Upper lobe of left lung (tissue), 6 donors: ENCODE measurements around the gene URGCP. TPM values are rescaled to one million over a fixed set of nuclear protein-coding genes. Genes with fewer than 3 reads are reported as not detected.

Experiments used
- ATAC-seq, 2 donors: fragments of 200-7000 bp; cut with Tn5 transposase; one replicate each; pipeline ENCODE4 v1.9.1; 2022; ENCODE audit warnings: mild to moderate bottlenecking in 2 of 2, moderate library complexity in 2 of 2; ENCODE audit not compliant: low FRiP score in 2 of 2
- DNase-seq, 2 donors: peaks; one replicate each; pipeline ENCODE4 v3.0.0-alpha.2; 2019 to 2020
- H3K27ac ChIP-seq, 4 donors: fragments of 200-600 bp; sonication (generic); one replicate each; pipeline ENCODE4 v1.5.1; 2016 to 2019
- H3K27me3 ChIP-seq, 4 donors: fragments of 200-600 bp; sonication (generic); one replicate each; pipeline ENCODE4 v1.5.1; 2017 to 2019
- H3K36me3 ChIP-seq, 4 donors: fragments of 200-600 bp; sonication (generic); one replicate each; pipeline ENCODE4 v1.5.1; 2016 to 2019
- H3K4me1 ChIP-seq, 4 donors: fragments of 200-600 bp; sonication (generic); one replicate each; pipeline ENCODE4 v1.5.1; 2018 to 2019
- H3K4me3 ChIP-seq, 4 donors: fragments of 200-600 bp; sonication (generic); one replicate each; pipeline ENCODE4 v1.5.1; 2017 to 2019; ENCODE audit warnings: mild to moderate bottlenecking in 2 of 4, moderate library complexity in 1 of 4
- H3K9me3 ChIP-seq, 4 donors: fragments of 200-600 bp; sonication (generic); one replicate each; pipeline ENCODE4 v1.5.1; 2018 to 2019
- CTCF ChIP-seq, 6 experiments: fragments of 450-650 bp in 4 of 6; fragments of 200-600 bp in 2 of 6; sonication (generic) in 2 of 6; IDR thresholded peaks; one replicate each; pipeline ENCODE4 v1.5.1; 2016 to 2019; ENCODE audit warnings: antibody characterized with exemption in 6 of 6
- EP300 ChIP-seq, 4 donors: sonication (generic); formaldehyde crosslinking; IDR thresholded peaks; one replicate each; pipeline ENCODE4 v1.5.1; 2017; ENCODE audit warnings: antibody characterized with exemption in 4 of 4, control low read depth in 2 of 4
- POLR2A ChIP-seq, 4 donors: fragments of 450-650 bp; IDR thresholded peaks; one replicate each; pipeline ENCODE4 v1.5.1; 2016 to 2017; ENCODE audit warnings: antibody characterized with exemption in 4 of 4, mild to moderate bottlenecking in 2 of 4
- POLR2AphosphoS5 ChIP-seq, 2 donors: sonication (generic); formaldehyde crosslinking; IDR thresholded peaks; one replicate each; pipeline ENCODE4 v1.5.1; 2017; ENCODE audit warnings: antibody characterized with exemption in 2 of 2
- WGBS, 2 donors: methylation state at CpG; one replicate each; pipeline ENCODE4 v1.1.5; 2017 to 2018; 5-methylcytosine and 5-hydroxymethylcytosine counted together
- total RNA-seq, 6 donors: library from RNA; depleted of rRNA in 4 of 6; stranded (reverse); fragments of >200 nt in 4 of 6; gene quantifications; one replicate each; pipeline versions ENCODE4 v1.1.0 to v1.2.1, GENCODE V29; 2016 to 2021
- donor health status: DM: no; HTN: no; CAD: no; lungs with moderate emphysema.
- donor health status: DM: no; HTN: yes; CAD: no; lungs with severe emphysema.

URGCP gene
- total RNA-seq, 6 donors from 2014 or later: 24.1 to 31.4 (median 29.4) TPM

GRCh38 chr7:43871064-43871463, 35.3 kb downstream of the URGCP start:
- TF ChIP-seq CTCF (IDR thresholded peaks at IDR 0.05) (no peak), POLR2AphosphoS5 (IDR thresholded peaks at IDR 0.05) (no peak), EP300 (IDR thresholded peaks at IDR 0.05) (no peak)
- no peaks in the 10 kb centered on the region for H3K9me3 ChIP-seq
- DNase-seq (no peak), ATAC-seq (no peak)
- H3K4me1 ChIP-seq: peaks cover 13 to 30% (median 15%) of the 10 kb centered on the region in 4 donors
- H3K27ac ChIP-seq: no peak overlapping the region
- 90 to 92% methylated on average over 3 of the region's 3 CpGs for WGBS, 2 donors
- H3K4me3 ChIP-seq: no peak overlapping the region
- peaks cover 0 to 26% (median 11%) of the 10 kb centered on the region in 4 donors for H3K36me3 ChIP-seq
- H3K27me3 ChIP-seq: no peaks in the 10 kb centered on the region

- Histone ChIP-seq H3K36me3 (peaks cover 0 to 24% (median 10%) of the 10 kb centered on the region in 4 donors), H3K4me3 (no peak overlapping the region), H3K9me3 (no peaks in the 10 kb centered on the region), H3K4me1 (peaks cover 13 to 30% (median 15%) of the 10 kb centered on the region in 4 donors), H3K27me3 (no peaks in the 10 kb centered on the region), H3K27ac (peak overlapping the region in 3 of 4 donors; percentile 81 to 92 (median 83))
- ATAC-seq (no peak), DNase-seq (no peak)
- TF ChIP-seq EP300 (IDR thresholded peaks at IDR 0.05) (no peak), POLR2A (IDR thresholded peaks at IDR 0.05) (no peak), POLR2AphosphoS5 (IDR thresholded peaks at IDR 0.05) (no peak), CTCF (IDR thresholded peaks at IDR 0.05) (no peak)
- WGBS, 2 donors: 68 to 84% methylated on average over 4 of the region's 4 CpGs
Measured at GRCh38 chr7:43870316-43870715, 36.1 kb downstream of the URGCP start.

GRCh38 chr7:43869867-43870240, 36.5 kb downstream of the URGCP start:
- Histone ChIP-seq H3K36me3 (peaks cover 0 to 22% (median 8%) of the 10 kb centered on the region in 4 donors), H3K4me1 (peaks cover 13 to 30% (median 15%) of the 10 kb centered on the region in 4 donors), H3K4me3 (peak overlapping the region; percentile 64 to 95 (median 90)), H3K27ac (peak overlapping the region; percentile 81 to 92 (median 86)), H3K27me3 (no peaks in the 10 kb centered on the region), H3K9me3 (no peaks in the 10 kb centered on the region)
- DNase-seq (peak in 1 of 2 donors; percentile 58), ATAC-seq (peak; percentile 52 to 66)
- WGBS, 2 donors: 38 to 42% methylated on average over 13 of the region's 13 CpGs
- TF ChIP-seq EP300 (IDR thresholded peaks at IDR 0.05) (peak in 2 of 4 donors; percentile 16 to 72), POLR2A (IDR thresholded peaks at IDR 0.05) (no peak)

- DNase-seq (peak; percentile 98), ATAC-seq (peak; percentile 97 to 99)
- peak within 1 kb of the TSS; percentile 64 to 95 (median 90) for H3K4me3 ChIP-seq
- peaks cover 13 to 30% (median 15%) of the 10 kb centered on the region in 4 donors for H3K4me1 ChIP-seq
- no peaks in the 10 kb centered on the region for H3K27me3 ChIP-seq
- H3K36me3 ChIP-seq: peaks cover 0 to 17% (median 8%) of the 10 kb centered on the region in 4 donors
- TF ChIP-seq EP300 (IDR thresholded peaks at IDR 0.05): no peak
- peak in 3 of 4 donors; percentile 48 to 69 (median 49) for TF ChIP-seq POLR2A (IDR thresholded peaks at IDR 0.05)
- TF ChIP-seq POLR2AphosphoS5 (IDR thresholded peaks at IDR 0.05): peak; percentile 68 to 86
- WGBS, 2 donors: 1% methylated on average over 11 to 31 of the region's 81 CpGs
- H3K9me3 ChIP-seq: no peaks in the 10 kb centered on the region
- peak within 1 kb of the TSS; percentile 81 to 92 (median 86) for H3K27ac ChIP-seq
Measured at GRCh38 chr7:43869006-43869866, 37.2 kb downstream of the URGCP start, which contains the start of gene MRPS24. MRPS24 (minus strand) TSS chr7:43869517; CDS start chr7:43869495, 22 bp downstream.

- DNase-seq: no peak
- WGBS, 2 donors: 4 to 5% methylated on average over 6 of the region's 6 CpGs
- Histone ChIP-seq H3K9me3 (no peaks in the 10 kb centered on the region), H3K4me3 (peak overlapping the region; percentile 64 to 95 (median 90)), H3K27me3 (no peaks in the 10 kb centered on the region), H3K36me3 (peaks cover 0 to 17% (median 8%) of the 10 kb centered on the region in 4 donors), H3K27ac (peak overlapping the region; percentile 81 to 92 (median 86)), H3K4me1 (peaks cover 13 to 28% (median 15%) of the 10 kb centered on the region in 4 donors)
- TF ChIP-seq POLR2A (IDR thresholded peaks at IDR 0.05): no peak
- no peak for TF ChIP-seq CTCF (IDR thresholded peaks at IDR 0.05)
- no peak for TF ChIP-seq POLR2AphosphoS5 (IDR thresholded peaks at IDR 0.05)
- TF ChIP-seq EP300 (IDR thresholded peaks at IDR 0.05): no peak
- ATAC-seq: no peak
Measured at GRCh38 chr7:43868681-43869005, 37.8 kb downstream of the URGCP start.
